Measurements from ENCODE around the gene ZSCAN22.
"Not testable (repeated sequence)": the region's sequence is repeated elsewhere in the genome, so short reads cannot be mapped to it uniquely, and the experiment has no call there.

ZSCAN22 gene

DNA sequence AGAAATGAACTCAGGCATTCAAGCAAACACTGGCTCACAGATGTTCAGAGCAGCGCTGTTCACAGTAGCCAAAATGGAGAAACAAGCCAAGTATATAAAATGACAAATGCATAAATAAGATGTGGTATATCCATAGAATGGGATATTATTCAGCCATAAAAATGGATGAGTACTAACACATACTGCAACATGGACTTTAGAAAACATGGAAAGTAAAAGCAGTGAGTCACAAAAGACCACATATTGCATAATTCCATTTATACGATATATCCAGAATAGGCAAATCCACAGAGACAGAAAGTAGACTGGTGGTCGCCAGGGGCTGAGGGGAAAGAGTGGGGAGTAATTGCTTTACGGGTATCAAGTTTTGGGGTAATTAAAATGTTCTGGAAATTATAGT is 47.4 kb downstream of the ZSCAN22 start:
- no peak for DNase-seq (ENCODE audit: low read depth)

DNA sequence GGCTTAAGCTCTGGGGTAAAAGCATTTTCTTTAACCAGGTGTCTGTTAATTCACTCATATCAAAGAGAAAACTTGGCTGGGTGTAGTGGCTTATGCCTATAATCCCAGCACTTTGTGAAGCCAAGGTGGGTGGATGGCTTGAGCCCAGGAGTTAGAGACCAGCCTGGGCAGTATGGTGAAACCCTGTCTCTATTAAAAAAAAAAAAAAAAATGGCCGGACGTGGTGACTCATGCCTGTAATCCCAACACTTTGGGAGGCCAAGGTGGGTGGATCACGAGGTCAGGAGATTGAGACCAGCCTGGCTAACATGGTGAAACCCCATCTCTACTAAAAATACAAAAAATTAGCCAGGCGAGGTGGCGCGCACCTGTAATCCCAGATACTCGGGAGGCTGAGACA is 49.9 kb downstream of the ZSCAN22 start:
- DNase-seq (ENCODE audit: low read depth), result not testable (repeated sequence)

- no peak for DNase-seq (ENCODE audit: low read depth)
Observed at GRCh38 chr19:58379246-58379645, 52.5 kb downstream of the ZSCAN22 start.

GRCh38 chr19:58380037-58380661 is 53.4 kb downstream of the ZSCAN22 start:
- no peak for DNase-seq (ENCODE audit: low read depth)

DNA sequence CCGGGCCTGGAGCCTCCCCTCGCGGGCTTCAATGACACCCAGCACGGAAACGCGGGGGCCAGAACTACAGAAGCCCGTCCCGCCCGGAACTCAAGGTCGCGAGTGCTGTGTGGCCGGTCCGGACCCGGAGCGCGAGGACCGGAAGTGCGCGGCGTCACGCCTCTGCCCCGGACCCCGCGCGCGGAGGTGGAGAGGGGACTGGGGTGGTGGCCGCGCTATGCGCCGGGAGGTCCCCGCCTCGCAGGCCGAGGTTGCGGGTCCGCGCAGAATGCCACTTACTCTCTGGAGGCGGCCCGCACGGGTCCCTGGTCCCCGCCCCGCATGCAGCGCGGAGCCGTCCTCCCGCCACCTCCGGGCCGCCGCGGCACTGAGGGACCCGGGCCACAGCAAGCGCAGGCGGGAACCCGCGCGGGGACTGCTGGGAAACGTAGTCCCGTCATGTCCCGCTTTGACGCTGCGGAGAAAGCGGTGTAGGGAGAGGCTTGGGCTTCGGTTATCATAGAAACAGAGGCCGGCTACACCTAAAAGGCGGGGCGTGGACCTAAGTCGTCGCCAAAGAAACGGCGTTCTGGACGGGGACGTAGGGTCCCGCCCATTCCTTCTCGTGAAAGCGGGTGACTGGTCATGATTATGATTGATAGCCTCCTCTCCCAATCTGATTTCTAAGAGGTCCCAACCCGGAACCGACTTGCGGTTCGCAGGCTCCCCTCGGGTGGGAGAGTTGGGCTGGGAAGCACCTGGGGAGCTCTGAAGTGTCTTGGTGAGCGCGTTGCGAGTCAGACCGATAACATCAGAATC is 54.1 kb downstream of the ZSCAN22 start, which contains the start of gene ZNF837:
Gene ZNF837 (minus strand): TSS at position 369 of the 798 bp plus-strand sequence. CDS start 11,698 bp downstream, outside the sequence.
- peak; percentile 94 for DNase-seq (ENCODE audit: low read depth)

DNA sequence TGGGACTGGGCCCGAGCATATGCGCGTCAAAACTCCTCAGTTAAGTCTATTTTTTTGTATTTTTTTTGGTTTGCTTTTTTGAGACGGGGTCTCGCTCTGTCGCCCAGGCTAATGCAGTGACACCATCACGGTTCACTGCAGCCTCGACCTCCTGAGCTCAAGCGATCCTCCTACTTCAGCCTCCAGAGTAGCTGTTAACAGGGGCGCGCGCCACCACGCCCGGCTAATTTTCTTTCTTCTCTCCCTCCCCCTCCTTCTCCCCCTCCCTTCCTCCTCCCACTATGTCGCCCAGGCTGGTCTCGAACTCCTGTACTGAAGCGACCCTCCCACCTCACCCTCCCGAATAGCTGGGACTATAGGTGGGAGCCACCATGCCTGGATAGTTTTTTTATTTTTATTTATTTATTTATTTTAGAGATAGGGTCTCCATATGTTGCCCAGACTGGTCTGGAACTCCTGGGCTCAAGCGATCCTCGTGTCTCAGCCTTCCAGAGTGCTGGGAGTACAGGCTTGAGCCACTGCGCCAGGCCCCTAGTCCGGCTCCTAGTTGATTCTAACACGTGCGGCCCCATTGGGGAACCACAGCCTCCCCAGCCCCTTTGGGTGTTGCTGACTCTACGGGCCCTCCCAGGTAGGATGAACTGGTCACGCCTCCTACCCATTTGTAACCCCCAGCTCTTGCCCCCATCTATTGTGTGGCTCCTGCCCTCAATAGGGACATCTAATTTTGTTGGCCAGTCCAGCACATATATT is 54.8 kb downstream of the ZSCAN22 start:
- no peak for DNase-seq (ENCODE audit: low read depth)

- no peak for DNase-seq (ENCODE audit: low read depth)
Observed at GRCh38 chr19:58382997-58383603, 56.3 kb downstream of the ZSCAN22 start.

DNA sequence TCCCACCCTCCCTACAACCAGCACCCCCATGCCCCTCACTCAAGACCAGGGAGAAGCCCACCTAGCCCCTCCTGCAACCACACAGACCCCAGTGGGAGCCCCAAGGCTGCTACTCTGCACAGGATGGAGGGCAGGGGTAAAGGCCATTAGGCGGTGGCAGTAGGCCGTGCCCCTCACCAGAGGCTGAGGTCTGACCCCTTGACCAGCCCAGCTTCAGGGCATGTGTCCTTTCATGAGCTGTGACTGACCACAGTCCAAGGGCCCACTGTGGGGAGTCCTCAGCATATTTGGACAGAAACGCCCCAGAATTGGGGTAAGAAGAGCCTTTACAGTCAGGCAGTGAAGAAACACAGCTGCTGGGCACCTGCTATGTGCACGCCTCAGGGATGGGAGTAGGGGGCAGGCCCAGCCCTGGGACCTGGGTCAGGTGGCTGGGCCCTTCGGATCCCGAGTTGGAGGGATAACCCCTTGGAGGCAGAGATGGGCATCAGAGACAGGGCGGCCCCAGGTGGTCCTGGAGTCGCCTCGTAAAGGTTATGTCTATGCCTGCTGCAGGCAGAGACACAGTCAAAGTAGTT is 58.6 kb downstream of the ZSCAN22 start:
- DNase-seq (ENCODE audit: low read depth), result no peak

- no peak for DNase-seq (ENCODE audit: low read depth)
Observed at GRCh38 chr19:58385891-58386575, 59.2 kb downstream of the ZSCAN22 start.

DNA sequence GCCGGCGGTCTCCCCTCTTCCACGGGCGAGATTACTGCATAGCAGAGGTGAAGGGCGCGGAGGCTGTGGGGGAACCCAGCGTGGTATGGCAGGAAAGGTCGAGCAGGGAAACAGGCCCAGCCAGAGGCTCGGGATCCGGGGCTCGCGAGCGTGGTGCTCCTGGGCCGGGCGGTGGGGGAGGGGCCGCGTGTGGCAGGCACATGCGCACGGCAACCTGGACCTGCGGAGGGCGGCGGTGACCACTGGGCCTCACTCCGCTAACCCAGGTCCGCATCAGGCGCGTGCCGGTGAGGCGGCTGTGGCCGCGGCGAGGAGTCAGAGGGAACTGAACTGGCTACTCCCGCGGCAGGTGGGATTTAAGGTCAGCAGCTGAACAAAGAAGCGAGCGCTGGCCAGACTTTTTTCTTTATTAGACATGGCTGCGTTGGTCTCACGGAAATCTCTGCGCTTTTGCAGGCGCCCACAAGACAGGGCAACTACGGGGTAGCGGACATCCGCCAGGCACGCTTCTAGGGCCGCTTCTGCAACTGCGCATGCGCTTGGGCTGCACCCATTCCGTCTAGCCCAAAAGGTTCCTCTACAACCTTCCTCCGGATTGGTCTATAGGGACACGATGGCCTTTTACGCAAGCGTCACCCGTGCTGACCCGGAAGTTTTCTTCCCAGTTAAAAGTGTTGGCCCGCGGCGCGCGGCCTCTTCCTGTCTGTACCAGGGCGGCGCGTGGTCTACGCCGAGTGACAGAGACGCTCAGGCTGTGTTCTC is 60.0 kb downstream of the ZSCAN22 start, which contains the start of gene RPS5:
Gene RPS5 (plus strand): TSS at position 694 of the 762 bp plus-strand sequence. CDS start 869 bp downstream, outside the sequence.
- peak; percentile 95 for DNase-seq (ENCODE audit: low read depth)

DNA sequence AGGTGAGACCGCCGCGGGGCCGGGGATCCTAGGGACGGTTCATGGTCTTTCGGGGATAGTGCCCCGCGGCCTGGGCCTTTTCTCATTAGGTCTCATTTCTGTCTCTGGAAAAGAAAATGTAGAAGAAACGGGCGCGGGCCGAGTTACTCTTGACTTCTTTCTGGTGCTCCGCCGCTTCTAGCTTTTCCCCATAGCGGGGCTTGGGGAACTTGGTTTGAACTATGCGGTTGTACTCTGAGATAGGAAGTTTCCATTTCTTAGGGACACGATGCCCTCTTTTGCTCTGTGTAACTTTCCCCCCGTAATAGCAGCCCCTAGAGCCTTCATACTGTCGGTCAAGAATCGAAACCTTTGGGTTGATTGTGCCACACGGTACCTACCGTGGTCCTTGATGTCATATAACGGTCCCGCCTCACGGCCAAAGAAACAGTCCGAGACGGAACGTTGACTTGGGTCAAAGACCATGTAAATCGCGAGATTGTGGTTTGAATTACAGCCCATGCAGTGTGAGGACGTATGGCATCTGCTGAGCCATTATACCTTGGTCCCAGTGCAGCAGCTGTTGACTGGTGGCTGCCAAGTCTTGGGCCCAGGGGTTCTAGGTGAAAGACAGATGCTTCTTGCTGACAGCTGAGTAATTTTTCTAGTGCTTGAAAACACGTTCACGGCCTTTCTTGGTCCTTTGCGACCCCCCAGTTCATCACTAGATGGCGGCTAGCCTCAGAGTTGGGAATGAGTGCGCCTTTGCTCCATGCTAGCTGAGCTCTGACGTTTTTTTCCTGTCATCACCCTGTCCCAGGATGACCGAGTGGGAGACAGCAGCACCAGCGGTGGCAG is 60.8 kb downstream of the ZSCAN22 start:
- DNase-seq (ENCODE audit: low read depth), result no peak

DNA sequence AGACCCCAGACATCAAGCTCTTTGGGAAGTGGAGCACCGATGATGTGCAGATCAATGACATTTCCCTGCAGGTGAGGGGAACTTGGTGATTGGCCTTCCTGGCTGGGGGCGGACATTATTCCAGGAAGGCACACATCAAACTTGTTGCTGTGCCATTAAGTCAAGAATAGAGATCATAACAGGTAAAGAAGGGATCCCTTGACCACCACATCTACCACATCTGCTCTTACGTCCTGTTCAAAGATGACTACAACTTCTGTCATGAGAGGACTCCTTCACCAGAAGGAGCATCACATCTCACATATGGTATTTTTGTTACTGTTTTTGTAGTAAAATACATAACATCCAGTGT is 61.4 kb downstream of the ZSCAN22 start:
- DNase-seq (ENCODE audit: low read depth), result no peak

All from stimulated activated CD8-positive, alpha-beta memory T cell treated with anti-CD3 and anti-CD28 coated beads, Interleukin-12 subunit alpha, Interleukin-12 subunit beta, amount 100 ng/mL, for 1 hour (primary cell).